SK-N-SH (cell line): ENCODE results near the gene TAGLN2.
"Not testable (repeated sequence)": the region's sequence is repeated elsewhere in the genome, so short reads cannot be mapped to it uniquely, and the experiment has no call there.

Experiments used
- CTCF ChIP-seq: fragments of 200-600 bp; sonication (generic); IDR thresholded peaks from 2 replicates; pipeline ENCODE4 v1.6.1; 2017; ENCODE audit warnings: antibody characterized with exemption, mild to moderate bottlenecking, moderate library complexity
- EP300 ChIP-seq, 2 experiments: IDR thresholded peaks; 2 replicates each; pipeline versions ENCODE4 v1.4.0 to v1.6.1; 2012; ENCODE audit warnings: borderline replicate concordance in 1 of 2, low read depth in 1 of 2, low read length in 1 of 2
- GATA2 ChIP-seq: sonication (generic); formaldehyde crosslinking; IDR thresholded peaks from 2 replicates; pipeline ENCODE4 v1.5.0; 2020; ENCODE audit warnings: mild to moderate bottlenecking, missing genetic modification reagents
- PBX3 ChIP-seq: IDR thresholded peaks from 2 replicates; pipeline ENCODE4; 2012
- POLR2AphosphoS5 ChIP-seq: IDR thresholded peaks from 2 replicates; pipeline ENCODE4 v1.6.1; 2012; ENCODE audit warnings: low read depth, low read length
- REST ChIP-seq: IDR thresholded peaks from 2 replicates; pipeline ENCODE4 v1.6.1; 2012; ENCODE audit warnings: mild to moderate bottlenecking, low read depth, low read length, moderate library complexity
- TAF1 ChIP-seq: IDR thresholded peaks from 2 replicates; pipeline ENCODE4 v1.6.1; 2012; ENCODE audit warnings: low read depth, mild to moderate bottlenecking, low read length, moderate library complexity, borderline replicate concordance
- YY1 ChIP-seq: IDR thresholded peaks from 2 replicates; pipeline ENCODE4 v1.4.0; 2012; ENCODE audit warnings: low read depth, mild to moderate bottlenecking

GRCh38 chr1:159904036-159904435 lies 21.3 kb downstream of the TAGLN2 start:
- not testable (repeated sequence) for TF ChIP-seq CTCF; EP300 (IDR thresholded peaks at IDR 0.05; ENCODE audit: borderline replicate concordance in 1 of 2, low read depth in 1 of 2, low read length in 1 of 2); REST; PBX3; YY1; GATA2 (CRISPR knock-in tag); POLR2AphosphoS5; TAF1
